ENCODE data around the gene KATNAL2.

The KATNAL2 gene

GRCh38 chr18:47115205-47115604 lies 197.8 kb downstream of the KATNAL2 start:
- DNase-seq (ENCODE audit: low spot score) = no peak

- no peak for DNase-seq (ENCODE audit: low spot score)
Measured at GRCh38 chr18:47118981-47119380, 201.6 kb downstream of the KATNAL2 start.

GRCh38 chr18:47120428-47120827 lies 203.0 kb downstream of the KATNAL2 start:
- DNase-seq (ENCODE audit: low spot score) = no peak

- no peak for DNase-seq (ENCODE audit: low spot score)
Measured at GRCh38 chr18:47121146-47121545, 203.7 kb downstream of the KATNAL2 start.

- no peak for DNase-seq (ENCODE audit: low spot score)
Measured at GRCh38 chr18:47141289-47141688, 223.9 kb downstream of the KATNAL2 start.

GRCh38 chr18:47143153-47143552 lies 225.8 kb downstream of the KATNAL2 start:
- DNase-seq (ENCODE audit: low spot score) = no peak

GRCh38 chr18:47143899-47144485 lies 226.6 kb downstream of the KATNAL2 start:
- no peak for DNase-seq (ENCODE audit: low spot score)

- DNase-seq (ENCODE audit: low spot score) = no peak
Measured at GRCh38 chr18:47146206-47146605, 228.8 kb downstream of the KATNAL2 start.

- DNase-seq (ENCODE audit: low spot score) = no peak
Measured at GRCh38 chr18:47149457-47150028, 232.1 kb downstream of the KATNAL2 start.

- peak; percentile 74 for DNase-seq (ENCODE audit: low spot score)
Measured at GRCh38 chr18:47150029-47150823, 232.8 kb downstream of the KATNAL2 start, which contains the start of gene HDHD2. HDHD2 (minus strand) TSS chr18:47150500; CDS start chr18:47136439, 14,061 bp downstream.

- peak; percentile 15 for DNase-seq (ENCODE audit: low spot score)
Measured at GRCh38 chr18:47150824-47151366, 233.5 kb downstream of the KATNAL2 start.

- DNase-seq (ENCODE audit: low spot score) = peak; percentile 8
Measured at GRCh38 chr18:47151439-47151838, 234.0 kb downstream of the KATNAL2 start.
